NB4 (cell line): ENCODE measurements around the gene TPCN1.
A peak's percentile ranks its signal among the peaks of the same experiment; 100 is the strongest.

Experiments
- DNase-seq: peaks from one replicate; pipeline ENCODE4 v3.0.0; 2010; ENCODE audit warnings: low read depth
- H3K4me3 ChIP-seq: one replicate; pipeline ENCODE4 v1.5.1; 2011; ENCODE audit warnings: mild to moderate bottlenecking, low read depth, low read length, moderate library complexity
- CTCF ChIP-seq: IDR thresholded peaks from one replicate; pipeline ENCODE4 v1.5.1; 2012; ENCODE audit warnings: low read depth, low read length
- MYC ChIP-seq: IDR thresholded peaks from 2 replicates; pipeline ENCODE4 v1.6.1; 2011; ENCODE audit warnings: low read depth, low read length
- POLR2A ChIP-seq: IDR thresholded peaks from 2 replicates; pipeline ENCODE4 v1.6.1; 2011; ENCODE audit warnings: mild to moderate bottlenecking; ENCODE audit not compliant: insufficient read length; ENCODE audit errors: extremely low read depth
- TF ChIP-seq, protein P1 (sequence below): IDR thresholded peaks from 2 replicates; pipeline ENCODE4 v1.6.1; 2011; ENCODE audit warnings: low read depth, low read length

Gene TPCN1

DNA sequence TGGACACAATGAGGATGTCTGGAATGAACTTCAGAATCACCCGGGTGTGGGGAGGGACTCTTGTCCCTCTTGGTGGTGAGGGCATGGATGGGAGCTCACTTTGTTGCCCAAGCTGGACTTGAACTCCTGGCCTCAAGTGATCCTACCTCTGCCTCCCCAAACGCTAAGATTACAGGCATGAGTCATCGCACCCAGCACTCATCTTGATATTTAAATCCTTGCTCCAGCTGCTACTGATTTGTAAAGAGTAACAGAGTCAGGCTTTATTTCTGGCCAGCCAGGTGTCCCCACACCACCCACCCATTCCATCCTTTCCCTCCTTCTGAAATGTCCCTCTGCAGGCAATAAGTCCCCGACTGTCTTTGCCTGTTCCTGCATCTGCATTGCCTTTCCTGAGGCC lies 40.9 kb upstream of the TPCN1 start:
- DNase-seq, result no peak
- no peak overlapping the region for H3K4me3 ChIP-seq
- no peak for TF ChIP-seq POLR2A
- TF ChIP-seq CTCF, result no peak

GRCh38 chr12:113181975-113182374 lies 39.3 kb upstream of the TPCN1 start:
- H3K4me3 ChIP-seq, result no peak overlapping the region
- no peak for DNase-seq
- no peak for TF ChIP-seq CTCF
- TF ChIP-seq POLR2A, result no peak
- TF ChIP-seq, protein P1, sequence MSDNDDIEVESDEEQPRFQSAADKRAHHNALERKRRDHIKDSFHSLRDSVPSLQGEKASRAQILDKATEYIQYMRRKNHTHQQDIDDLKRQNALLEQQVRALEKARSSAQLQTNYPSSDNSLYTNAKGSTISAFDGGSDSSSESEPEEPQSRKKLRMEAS, result no peak

- H3K4me3 ChIP-seq, result peak overlapping the region; percentile 42
- TF ChIP-seq POLR2A (no peak), CTCF (no peak), MYC (no peak)
- TF ChIP-seq, protein P1, result no peak
- DNase-seq, result no peak
Measured at GRCh38 chr12:113183030-113183589, 38.2 kb upstream of the TPCN1 start.

- H3K4me3 ChIP-seq, result peak overlapping the region; percentile 94
- DNase-seq, result no peak
- TF ChIP-seq MYC (no peak), CTCF (no peak), POLR2A (no peak)
- TF ChIP-seq, protein P1, result no peak
Measured at GRCh38 chr12:113184098-113184899, 37.0 kb upstream of the TPCN1 start.

DNA sequence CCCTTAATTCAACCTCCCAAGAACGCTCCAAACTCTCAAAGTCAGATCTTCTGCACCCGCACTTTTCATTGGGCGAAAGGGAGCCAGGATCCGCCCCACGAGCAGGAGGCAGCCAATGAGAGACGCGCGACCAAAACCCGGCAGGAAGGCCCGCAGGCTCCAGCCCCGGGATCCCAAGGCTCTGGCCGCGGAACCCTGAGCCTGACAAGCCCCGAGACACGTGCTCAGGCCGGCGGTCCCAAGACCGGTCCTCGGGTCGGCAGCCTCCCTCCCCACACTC lies 36.4 kb upstream of the TPCN1 start:
- TF ChIP-seq MYC (peak; percentile 78), POLR2A (peak; percentile 44), CTCF (no peak)
- TF ChIP-seq, protein P1, result peak; percentile 96
- DNase-seq, result peak; percentile 97
- peak overlapping the region; percentile 94 for H3K4me3 ChIP-seq
